Loucy (cell line): ENCODE measurements around the gene KLHL17.

Source experiments
- H2AFZ ChIP-seq: fragments of 200-600 bp; sonication (generic); 2 replicates; pipeline ENCODE4 v1.6.0; 2016; ENCODE audit warnings: antibody characterized with exemption, mild to moderate bottlenecking, low read length, moderate library complexity
- H3F3A ChIP-seq: fragments of 200-600 bp; 2 replicates; pipeline ENCODE4 v1.6.0; 2016; ENCODE audit warnings: antibody characterized with exemption, low read depth, mild to moderate bottlenecking
- H3K27me3 ChIP-seq: fragments of 200-600 bp; sonication (generic); 2 replicates; pipeline ENCODE4 v1.6.1; 2014; ENCODE audit warnings: low read length, mild to moderate bottlenecking; ENCODE audit not compliant: insufficient read depth, poor library complexity, severe bottlenecking
- H3K36me3 ChIP-seq: fragments of 200-600 bp; sonication (generic); 2 replicates; pipeline ENCODE4 v1.6.1; 2016; ENCODE audit warnings: low read length; ENCODE audit not compliant: insufficient read depth
- H3K4me1 ChIP-seq: fragments of 200-600 bp; sonication (generic); 2 replicates; pipeline ENCODE4 v1.5.1; 2014; ENCODE audit warnings: low read length, mild to moderate bottlenecking; ENCODE audit not compliant: insufficient read depth, poor library complexity, severe bottlenecking
- H3K4me2 ChIP-seq: fragments of 200-600 bp; sonication (generic); 2 replicates; pipeline ENCODE4 v1.6.0; 2014; ENCODE audit warnings: antibody characterized with exemption, low read length, low read depth, mild to moderate bottlenecking; ENCODE audit not compliant: poor library complexity, severe bottlenecking
- H3K4me3 ChIP-seq: fragments of 200-600 bp; sonication (generic); 2 replicates; pipeline ENCODE4 v1.5.1; 2014; ENCODE audit warnings: low read length, mild to moderate bottlenecking, mixed read lengths; ENCODE audit not compliant: poor library complexity, severe bottlenecking
- H3K79me2 ChIP-seq: fragments of 200-600 bp; sonication (generic); 2 replicates; pipeline ENCODE4 v1.6.1; 2014; ENCODE audit warnings: low read length; ENCODE audit not compliant: insufficient read depth
- H3K9ac ChIP-seq: fragments of 200-600 bp; sonication (generic); 2 replicates; pipeline ENCODE4 v1.6.0; 2014; ENCODE audit warnings: mild to moderate bottlenecking, low read depth, low read length, moderate library complexity; ENCODE audit not compliant: poor library complexity, severe bottlenecking
- H3K9me2 ChIP-seq: fragments of 200-600 bp; sonication (generic); replicated peaks from 2 replicates; pipeline ENCODE4 v1.6.1; 2016; ENCODE audit warnings: low read depth, low read length, mixed read lengths
- H3K9me3 ChIP-seq: fragments of 200-600 bp; sonication (generic); 2 replicates; pipeline ENCODE4 v1.6.1; 2014; ENCODE audit warnings: mild to moderate bottlenecking, antibody characterized with exemption, low read length, low read depth; ENCODE audit not compliant: insufficient read depth
- H4K20me1 ChIP-seq: fragments of 200-600 bp; sonication (generic); 2 replicates; pipeline ENCODE4 v1.6.0; 2014; ENCODE audit warnings: antibody characterized with exemption, low read length, mild to moderate bottlenecking; ENCODE audit not compliant: insufficient read depth, poor library complexity, severe bottlenecking
- CTCF ChIP-seq: fragments of 200-600 bp; sonication (generic); conservative IDR thresholded peaks from 2 replicates; pipeline ENCODE4 v1.5.1; 2014; ENCODE audit warnings: mild to moderate bottlenecking, antibody characterized with exemption, low read length
- EZH2phosphoT487 ChIP-seq: fragments of 200-600 bp; IDR thresholded peaks from 2 replicates; pipeline ENCODE4 v1.6.1; 2018; ENCODE audit warnings: antibody characterized with exemption, mild to moderate bottlenecking, moderate library complexity, borderline replicate concordance

The KLHL17 gene

GRCh38 chr1:970973-971730 lies 10.8 kb downstream of the KLHL17 start:
- Histone ChIP-seq H3K4me2 (no peak overlapping the region), H3K27me3 (no peaks in the 10 kb centered on the region), H4K20me1 (no peaks in the 10 kb centered on the region), H2AFZ (no peak overlapping the region), H3K79me2 (no peaks in the 10 kb centered on the region), H3K9me3 (no peaks in the 10 kb centered on the region), H3K9ac (no peak overlapping the region), H3F3A (no peaks in the 10 kb centered on the region), H3K36me3 (no peaks in the 10 kb centered on the region), H3K4me3 (no peak overlapping the region), H3K4me1 (peaks cover 19% of the 10 kb centered on the region), H3K9me2 (no peaks in the 10 kb centered on the region)
- TF ChIP-seq EZH2phosphoT487 (no peak), CTCF (no peak)

- Histone ChIP-seq H3K27me3 (no peaks in the 10 kb centered on the region), H3K4me1 (peaks cover 12% of the 10 kb centered on the region), H3F3A (no peaks in the 10 kb centered on the region), H2AFZ (no peak overlapping the region), H3K4me3 (no peak overlapping the region), H3K79me2 (no peaks in the 10 kb centered on the region), H3K36me3 (no peaks in the 10 kb centered on the region), H3K4me2 (no peak overlapping the region), H3K9ac (no peak overlapping the region), H3K9me2 (no peaks in the 10 kb centered on the region), H4K20me1 (no peaks in the 10 kb centered on the region), H3K9me3 (no peaks in the 10 kb centered on the region)
- TF ChIP-seq EZH2phosphoT487 (no peak), CTCF (no peak)
Measured at GRCh38 chr1:971751-972506, 11.5 kb downstream of the KLHL17 start.

GRCh38 chr1:972726-973458 lies 12.5 kb downstream of the KLHL17 start:
- Histone ChIP-seq H3K9me3 (no peaks in the 10 kb centered on the region), H4K20me1 (no peaks in the 10 kb centered on the region), H3K27me3 (no peaks in the 10 kb centered on the region), H3K4me3 (no peak overlapping the region), H3K4me1 (peaks cover 4% of the 10 kb centered on the region), H3F3A (no peaks in the 10 kb centered on the region), H3K79me2 (no peaks in the 10 kb centered on the region), H3K9ac (no peak overlapping the region), H2AFZ (no peak overlapping the region), H3K4me2 (no peak overlapping the region), H3K9me2 (no peaks in the 10 kb centered on the region), H3K36me3 (no peaks in the 10 kb centered on the region)
- TF ChIP-seq CTCF (no peak), EZH2phosphoT487 (no peak)
